Stimulated activated CD4-positive, alpha-beta T cell treated with anti-CD3 and anti-CD28 coated beads, Interleukin-12 subunit alpha, Interleukin-12 subunit beta, amount 100 ng/mL, for 24 hours (primary cell): ENCODE results near the gene VDR.

Source experiments
- DNase-seq, 2 experiments: peaks; one replicate each; pipeline ENCODE4 v3.0.0-alpha.2; 2020; ENCODE audit warnings: low read depth in 2 of 2

The VDR gene

DNA sequence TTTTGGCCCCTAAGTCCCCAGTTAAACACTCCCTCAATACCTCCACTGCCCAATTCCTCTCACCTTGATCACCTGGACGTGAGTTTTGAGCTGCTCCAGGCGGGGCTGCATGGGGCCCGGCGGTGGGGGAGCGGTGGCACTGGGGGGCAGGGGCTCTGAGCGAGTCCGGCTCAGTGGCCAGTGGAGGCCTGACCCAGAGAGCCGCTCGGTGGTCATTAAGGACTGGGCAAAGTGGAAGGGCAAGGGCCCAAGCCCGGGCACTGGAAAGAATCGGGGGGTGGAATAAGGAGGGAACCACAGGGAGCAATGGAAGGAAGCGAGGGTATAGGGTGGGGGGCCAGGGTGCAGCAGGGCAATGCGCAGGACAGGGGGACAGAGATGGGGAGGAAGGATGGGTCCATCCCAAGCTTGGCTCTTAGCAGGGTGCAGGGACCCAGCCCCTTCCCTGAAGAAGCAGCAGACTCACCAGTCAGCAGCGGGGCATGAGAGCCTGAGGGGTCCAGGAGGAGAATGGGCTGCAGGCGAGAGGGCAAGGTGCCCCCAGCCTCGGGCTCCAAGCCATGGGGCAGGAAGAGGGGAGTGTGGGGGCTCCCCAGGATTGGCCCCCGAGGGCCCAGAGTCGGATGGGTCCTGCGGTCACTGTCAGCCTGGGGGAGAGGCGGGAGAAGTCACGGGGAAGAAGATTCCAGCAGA, 109.5 kb downstream of the VDR start:
- no peak for DNase-seq

- no peak for DNase-seq
These were observed 110.1 kb downstream of the VDR start for GRCh38 chr12:47794679-47795078.

- no peak for DNase-seq
These were observed 111.6 kb downstream of the VDR start for GRCh38 chr12:47793015-47793681.

DNA sequence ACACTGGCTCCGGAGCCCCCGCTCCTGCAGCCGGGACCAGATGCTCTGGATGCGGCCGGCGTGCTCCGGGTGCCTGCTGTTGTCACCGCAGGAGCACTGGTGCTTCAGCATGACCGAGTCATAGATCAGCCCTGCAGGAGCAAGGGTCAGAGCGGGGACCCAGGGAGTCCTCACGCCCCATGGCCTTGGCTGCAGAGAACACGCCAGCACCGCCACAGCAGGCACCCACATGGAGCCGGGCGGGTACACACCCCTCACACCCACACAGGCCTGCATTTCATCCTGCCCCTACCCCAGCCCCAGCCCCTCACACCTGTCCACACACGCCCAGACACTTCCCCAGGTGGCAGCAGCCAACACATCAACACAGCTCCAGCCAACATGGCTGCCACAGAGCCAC, 112.9 kb downstream of the VDR start:
- no peak for DNase-seq
